Neural progenitor cell (in vitro differentiated cells): ENCODE results near the gene EFCAB11. TPM values are rescaled to one million over a fixed set of nuclear protein-coding genes. Genes with fewer than 3 reads are reported as not detected.
A peak's percentile ranks its signal among the peaks of the same experiment; 100 is the strongest.

Experiments
- DNase-seq: peaks from one replicate; pipeline ENCODE4 v3.0.0-alpha.2; 2016; ENCODE audit warnings: low spot score
- H2AFZ ChIP-seq: fragments of 200-600 bp; sonication (generic); replicated peaks from 2 replicates; pipeline ENCODE4 v1.6.1; 2016; ENCODE audit warnings: antibody characterized with exemption
- H3F3A ChIP-seq: fragments of 200-600 bp; sonication (generic); 2 replicates; pipeline ENCODE4 v1.6.1; 2016; ENCODE audit warnings: antibody characterized with exemption, low read depth
- H3K27ac ChIP-seq: fragments of 200-600 bp; sonication (generic); 2 replicates; pipeline ENCODE4 v1.5.1; 2016; ENCODE audit warnings: mild to moderate bottlenecking
- H3K27me3 ChIP-seq: fragments of 200-600 bp; sonication (generic); 2 replicates; pipeline ENCODE4 v1.6.1; 2016; ENCODE audit warnings: mild to moderate bottlenecking, moderate library complexity
- H3K36me3 ChIP-seq: fragments of 200-600 bp; sonication (generic); 2 replicates; pipeline ENCODE4 v1.5.1; 2016
- H3K4me1 ChIP-seq: fragments of 200-600 bp; sonication (generic); 2 replicates; pipeline ENCODE4 v1.6.1; 2016; ENCODE audit warnings: mixed run types
- H3K4me2 ChIP-seq: fragments of 200-600 bp; sonication (generic); 2 replicates; pipeline ENCODE4 v1.6.1; 2016
- H3K4me3 ChIP-seq: fragments of 200-600 bp; sonication (generic); 2 replicates; pipeline ENCODE4 v1.5.1; 2016
- H3K79me2 ChIP-seq: fragments of 200-600 bp; sonication (generic); 2 replicates; pipeline ENCODE4 v1.6.1; 2016; ENCODE audit warnings: low read depth
- H3K9ac ChIP-seq: fragments of 200-600 bp; sonication (generic); 2 replicates; pipeline ENCODE4 v1.6.1; 2016
- H3K9me3 ChIP-seq: fragments of 200-600 bp; sonication (generic); 2 replicates; pipeline ENCODE4 v1.5.1; 2016; ENCODE audit warnings: low read depth
- H4K20me1 ChIP-seq: fragments of 200-600 bp; sonication (generic); 2 replicates; pipeline ENCODE4 v1.6.1; 2016; ENCODE audit warnings: low read depth
- H3K27ac Mint-ChIP-seq: 3 replicates; pipeline ENCODE4 v1.8.0; 2021; ENCODE audit warnings: mixed read lengths
- H3K27me3 Mint-ChIP-seq: 2 replicates; pipeline ENCODE4 v1.8.0; 2022; ENCODE audit warnings: low read depth, mild to moderate bottlenecking, inconsistent platforms, moderate library complexity, mixed read lengths; ENCODE audit not compliant: insufficient read depth
- H3K36me3 Mint-ChIP-seq: 3 replicates; pipeline ENCODE4 v1.8.0; 2021; ENCODE audit warnings: mixed read lengths
- H3K4me1 Mint-ChIP-seq: 3 replicates; pipeline ENCODE4 v1.8.0; 2021; ENCODE audit warnings: mixed read lengths
- H3K4me3 Mint-ChIP-seq: 3 replicates; pipeline ENCODE4 v1.8.0; 2021; ENCODE audit warnings: mild to moderate bottlenecking, moderate library complexity, mixed read lengths
- H3K9me3 Mint-ChIP-seq: 3 replicates; pipeline ENCODE4 v1.8.0; 2020; ENCODE audit warnings: mixed read lengths
- EZH2 ChIP-seq: fragments of 200-600 bp; sonication (generic); IDR thresholded peaks from 2 replicates; pipeline ENCODE4 v1.6.1; 2017; ENCODE audit warnings: antibody characterized with exemption, mild to moderate bottlenecking, moderate library complexity
- EZH2phosphoT487 ChIP-seq: fragments of 200-600 bp; sonication (generic); IDR thresholded peaks from 2 replicates; pipeline ENCODE4 v1.6.1; 2017; ENCODE audit warnings: antibody characterized with exemption
- total RNA-seq: library from RNA; depleted of rRNA; stranded (reverse); fragments of >200 nt; gene quantifications from 2 replicates; pipeline ENCODE4 v1.2.3, GENCODE V29; 2015; ENCODE audit warnings: low replicate concordance
- TF ChIP-seq, protein P1 (sequence below): fragments of 200-600 bp; sonication (generic); IDR thresholded peaks from 2 replicates; pipeline ENCODE4 v1.5.1; 2017; ENCODE audit warnings: antibody characterized with exemption, mild to moderate bottlenecking

EFCAB11 gene
- total RNA-seq, 1 donor from 2014 or later = 27.6 TPM

DNA sequence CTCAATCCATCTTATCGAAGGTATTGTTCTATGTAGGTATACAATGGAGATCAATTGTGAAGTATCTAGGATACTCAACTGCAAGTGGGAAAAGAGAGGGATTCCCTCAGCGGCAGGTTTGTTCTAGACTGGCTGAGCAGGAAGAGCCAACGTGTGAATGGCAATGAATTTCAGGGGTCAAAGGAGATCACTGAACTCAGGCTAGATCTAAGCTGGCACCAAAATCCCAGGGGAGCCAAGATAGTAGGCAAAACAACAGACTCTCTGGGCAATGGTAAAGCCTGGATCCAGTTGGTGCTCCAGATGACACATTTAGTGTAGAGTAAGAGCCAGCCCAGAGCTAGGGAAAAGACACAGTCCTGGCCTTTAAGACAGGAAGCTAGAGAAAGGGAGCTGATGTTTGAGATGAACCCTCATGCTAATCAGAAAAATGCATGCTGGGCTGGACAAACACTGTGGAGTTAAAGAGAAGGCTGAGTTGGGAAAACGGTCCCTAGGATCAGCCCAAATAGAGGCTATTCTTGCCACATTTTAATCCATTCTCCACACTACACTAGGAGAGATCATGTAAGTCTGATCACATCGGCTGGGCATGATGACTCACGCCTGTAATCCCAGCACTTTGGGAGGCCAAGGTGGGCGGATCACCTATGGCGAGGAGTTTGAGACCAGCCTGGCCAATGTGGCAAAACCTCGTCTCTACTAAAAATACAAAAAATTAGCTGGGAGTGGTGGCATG is 45.6 kb downstream of the EFCAB11 start:
- Mint-ChIP-seq H3K36me3 (peaks cover 5% of the 10 kb centered on the region), H3K27ac (no peak overlapping the region), H3K9me3 (no peaks in the 10 kb centered on the region), H3K27me3 (peaks cover 2% of the 10 kb centered on the region), H3K4me3 (no peak overlapping the region), H3K4me1 (peaks cover 40% of the 10 kb centered on the region)
- Histone ChIP-seq H3K4me3 (no peak overlapping the region), H3K9me3 (no peaks in the 10 kb centered on the region), H3K36me3 (no peaks in the 10 kb centered on the region), H3K27ac (no peak overlapping the region), H3K27me3 (no peaks in the 10 kb centered on the region), H3K4me2 (no peak overlapping the region), H4K20me1 (no peaks in the 10 kb centered on the region), H3K79me2 (no peaks in the 10 kb centered on the region), H3F3A (peaks cover 15% of the 10 kb centered on the region), H3K9ac (no peak overlapping the region), H3K4me1 (peaks cover 9% of the 10 kb centered on the region), H2AFZ (no peak overlapping the region)
- no peak for TF ChIP-seq EZH2
- no peak for TF ChIP-seq EZH2phosphoT487
- TF ChIP-seq, protein P1, sequence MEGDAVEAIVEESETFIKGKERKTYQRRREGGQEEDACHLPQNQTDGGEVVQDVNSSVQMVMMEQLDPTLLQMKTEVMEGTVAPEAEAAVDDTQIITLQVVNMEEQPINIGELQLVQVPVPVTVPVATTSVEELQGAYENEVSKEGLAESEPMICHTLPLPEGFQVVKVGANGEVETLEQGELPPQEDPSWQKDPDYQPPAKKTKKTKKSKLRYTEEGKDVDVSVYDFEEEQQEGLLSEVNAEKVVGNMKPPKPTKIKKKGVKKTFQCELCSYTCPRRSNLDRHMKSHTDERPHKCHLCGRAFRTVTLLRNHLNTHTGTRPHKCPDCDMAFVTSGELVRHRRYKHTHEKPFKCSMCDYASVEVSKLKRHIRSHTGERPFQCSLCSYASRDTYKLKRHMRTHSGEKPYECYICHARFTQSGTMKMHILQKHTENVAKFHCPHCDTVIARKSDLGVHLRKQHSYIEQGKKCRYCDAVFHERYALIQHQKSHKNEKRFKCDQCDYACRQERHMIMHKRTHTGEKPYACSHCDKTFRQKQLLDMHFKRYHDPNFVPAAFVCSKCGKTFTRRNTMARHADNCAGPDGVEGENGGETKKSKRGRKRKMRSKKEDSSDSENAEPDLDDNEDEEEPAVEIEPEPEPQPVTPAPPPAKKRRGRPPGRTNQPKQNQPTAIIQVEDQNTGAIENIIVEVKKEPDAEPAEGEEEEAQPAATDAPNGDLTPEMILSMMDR = no peak
- DNase-seq = no peak

- Histone ChIP-seq H3K36me3 (no peaks in the 10 kb centered on the region), H3K9me3 (no peaks in the 10 kb centered on the region), H3K4me1 (peaks cover 9% of the 10 kb centered on the region), H4K20me1 (no peaks in the 10 kb centered on the region), H3K79me2 (no peaks in the 10 kb centered on the region), H3K27me3 (no peaks in the 10 kb centered on the region), H3F3A (peaks cover 15% of the 10 kb centered on the region), H3K4me3 (no peak overlapping the region), H2AFZ (no peak overlapping the region), H3K9ac (no peak overlapping the region), H3K27ac (no peak overlapping the region), H3K4me2 (no peak overlapping the region)
- Mint-ChIP-seq H3K36me3 (peaks cover 5% of the 10 kb centered on the region), H3K4me1 (peaks cover 32% of the 10 kb centered on the region), H3K9me3 (no peaks in the 10 kb centered on the region), H3K27me3 (no peaks in the 10 kb centered on the region), H3K4me3 (no peak overlapping the region), H3K27ac (no peak overlapping the region)
- TF ChIP-seq EZH2 (no peak), EZH2phosphoT487 (no peak)
- TF ChIP-seq, protein P1 = no peak
- DNase-seq = peak; percentile 8
These were observed 46.9 kb downstream of the EFCAB11 start for GRCh38 chr14:89907655-89908054.

DNA sequence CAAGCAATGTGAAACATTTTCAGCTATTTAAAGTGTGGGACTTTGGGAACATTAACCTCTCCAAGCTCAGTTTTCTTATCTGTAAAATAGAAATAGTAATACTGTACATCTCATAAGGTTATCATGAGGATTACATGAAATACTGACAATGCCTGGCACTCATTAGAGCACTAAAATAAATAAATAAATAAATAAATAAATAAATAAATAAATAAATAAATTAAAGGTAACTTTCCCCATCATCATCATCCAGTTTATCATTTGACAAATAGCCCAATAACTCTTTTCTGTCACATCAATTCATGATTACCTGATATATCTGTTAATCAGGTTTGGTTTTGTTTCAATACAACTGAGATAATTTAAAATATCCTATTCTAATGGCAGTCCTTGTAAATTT is 48.5 kb downstream of the EFCAB11 start:
- DNase-seq = no peak
- TF ChIP-seq EZH2phosphoT487 (no peak), EZH2 (no peak)
- TF ChIP-seq, protein P1 = no peak
- no peaks in the 10 kb centered on the region for H3K36me3 ChIP-seq
- H3K27me3 ChIP-seq = no peaks in the 10 kb centered on the region
- no peak overlapping the region for H3K9ac ChIP-seq
- no peak overlapping the region for H3K4me2 ChIP-seq
- H3K27ac ChIP-seq = no peak overlapping the region
- Mint-ChIP-seq H3K4me1 (peaks cover 17% of the 10 kb centered on the region), H3K27me3 (no peaks in the 10 kb centered on the region), H3K27ac (no peak overlapping the region), H3K4me3 (no peak overlapping the region), H3K36me3 (peaks cover 5% of the 10 kb centered on the region), H3K9me3 (no peaks in the 10 kb centered on the region)
- H2AFZ ChIP-seq = no peak overlapping the region
- H3K9me3 ChIP-seq = no peaks in the 10 kb centered on the region
- no peaks in the 10 kb centered on the region for H3K79me2 ChIP-seq
- peaks cover 4% of the 10 kb centered on the region for H3K4me1 ChIP-seq
- no peak overlapping the region for H3K4me3 ChIP-seq
- no peaks in the 10 kb centered on the region for H4K20me1 ChIP-seq
- H3F3A ChIP-seq = peaks cover 3% of the 10 kb centered on the region
